ENCODE results near the gene SMC1A. TPM values are rescaled to one million over a fixed set of nuclear protein-coding genes. Genes with fewer than 3 reads are reported as not detected.

SMC1A gene
- total and polyA plus RNA-seq, 10 of the 15 experiments (the other 5 are each of a cell fraction or from before 2014, with no cell fraction given): 25.6 to 158 (median 78.0) TPM

DNA sequence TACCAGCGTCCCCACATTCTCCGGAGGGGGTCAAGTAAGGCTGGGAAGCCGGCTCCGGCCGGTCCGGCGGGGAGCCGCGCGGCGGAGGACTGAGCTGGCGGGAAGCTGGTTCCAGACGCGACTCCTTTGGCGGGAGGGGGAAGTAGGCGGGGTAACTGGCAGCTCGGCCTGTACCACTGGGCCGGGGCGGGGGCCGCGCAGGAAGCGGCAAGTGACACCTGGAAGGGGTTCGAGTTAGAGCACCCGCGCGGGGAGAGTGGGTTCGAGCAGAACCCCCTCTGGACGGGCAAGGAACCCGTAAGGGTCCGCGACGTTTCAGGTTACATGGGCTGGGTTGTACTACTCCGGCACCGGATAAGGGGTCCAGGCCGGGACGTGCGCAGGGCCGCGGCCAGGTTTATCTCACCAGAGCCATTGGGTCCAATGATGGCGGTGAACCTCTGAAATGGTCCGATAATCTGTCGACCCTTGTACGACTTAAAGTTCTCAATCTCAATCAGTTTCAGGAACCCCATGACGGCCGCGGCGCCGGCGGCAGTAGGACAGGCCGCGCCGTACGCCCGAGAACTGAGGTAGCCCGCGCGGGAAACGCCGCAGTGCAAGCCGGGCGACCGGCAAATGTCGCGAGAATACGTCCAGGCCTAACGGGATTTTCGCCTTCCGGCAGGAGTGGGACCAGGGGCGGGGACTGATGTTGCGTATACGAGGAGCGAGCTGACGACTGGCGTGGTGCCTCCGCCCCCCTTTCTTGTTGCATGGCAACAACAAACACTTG is at the start of gene SMC1A (continued):
- TF ChIP-seq, protein P1, sequence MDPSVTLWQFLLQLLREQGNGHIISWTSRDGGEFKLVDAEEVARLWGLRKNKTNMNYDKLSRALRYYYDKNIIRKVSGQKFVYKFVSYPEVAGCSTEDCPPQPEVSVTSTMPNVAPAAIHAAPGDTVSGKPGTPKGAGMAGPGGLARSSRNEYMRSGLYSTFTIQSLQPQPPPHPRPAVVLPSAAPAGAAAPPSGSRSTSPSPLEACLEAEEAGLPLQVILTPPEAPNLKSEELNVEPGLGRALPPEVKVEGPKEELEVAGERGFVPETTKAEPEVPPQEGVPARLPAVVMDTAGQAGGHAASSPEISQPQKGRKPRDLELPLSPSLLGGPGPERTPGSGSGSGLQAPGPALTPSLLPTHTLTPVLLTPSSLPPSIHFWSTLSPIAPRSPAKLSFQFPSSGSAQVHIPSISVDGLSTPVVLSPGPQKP (IDR thresholded peaks at IDR 0.05; ENCODE audit: low read depth, low read length): peak; percentile 55
- TF ChIP-seq TAF1 (IDR thresholded peaks at IDR 0.05; ENCODE audit: borderline replicate concordance, low read depth, low read length) (peak; percentile 93), NBN (IDR thresholded peaks at IDR 0.05) (peak; percentile 91; the same call in 1 of the 2 replicates)

DNA sequence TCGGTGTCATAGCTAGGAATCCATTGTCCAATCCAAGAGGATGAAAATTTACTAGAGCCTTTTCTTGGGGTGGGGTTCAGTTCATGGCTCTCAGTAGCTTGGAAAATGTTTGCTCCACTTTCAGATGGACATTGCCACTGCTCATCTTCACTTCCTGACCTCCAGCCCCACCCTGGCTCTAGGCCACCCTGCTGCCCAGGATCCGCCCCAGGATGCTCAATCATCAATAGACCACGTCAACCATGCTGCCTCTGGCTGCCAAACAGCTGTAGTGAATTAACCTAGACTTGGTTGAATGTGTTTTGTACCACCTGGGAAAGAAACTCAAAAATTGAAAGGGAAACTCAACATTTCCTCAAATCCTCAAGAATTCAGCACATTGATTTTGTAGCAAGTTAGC is 48.9 kb upstream of the SMC1A start:
- POLR2A ChIA-PET: interaction anchor here (0.6 kb wide), 2 partner anchors 14 to 462 kb away, joined by 4 to 6 read pairs; no protein-coding TSS in a partner anchor
- Histone ChIP-seq H3K36me3 (ENCODE audit: control insufficient read depth in 2 of 2, insufficient read depth in 2 of 2, low read length in 1 of 2) (no peaks in the 10 kb centered on the region), H3K9me3 (replicated peaks; ENCODE audit: control insufficient read depth, insufficient read depth, low read length) (no peaks in the 10 kb centered on the region), H3K27ac (ENCODE audit: control insufficient read depth, insufficient read depth) (no peak overlapping the region), H4K20me1 (ENCODE audit: control insufficient read depth, insufficient read depth) (no peaks in the 10 kb centered on the region), H3K4me1 (ENCODE audit: control insufficient read depth, insufficient read depth, low read length) (no peaks in the 10 kb centered on the region), H3K4me2 (ENCODE audit: control insufficient read depth, insufficient read depth) (no peak overlapping the region), H3K79me2 (ENCODE audit: control insufficient read depth, insufficient read depth, low read length) (no peaks in the 10 kb centered on the region), H3K9ac (ENCODE audit: control insufficient read depth, insufficient read depth, low read length) (no peak overlapping the region), H3K27me3 (replicated peaks in 1 of 2; ENCODE audit: control insufficient read depth in 2 of 2, insufficient read depth in 2 of 2, low read length in 1 of 2) (no peaks in the 10 kb centered on the region; a peak in 1 of 4 replicates), H3K4me3 (no peak overlapping the region), H2AFZ (ENCODE audit: control insufficient read depth, low read depth, low read length) (no peak overlapping the region)
- RAD21 ChIA-PET (ENCODE audit: unreplicated experiment): no interaction called here
- WGBS (ENCODE audit: insufficient coverage, insufficient replicate concordance, low lambda C conversion rate, missing lambda C conversion rate): 27% methylated on average over 3 of the region's 3 CpGs
- no peak for FAIRE-seq
- no peak for ATAC-seq
- no TSS peak for BruUV-seq (replicated peaks)
- CTCF ChIA-PET: interaction anchor here (0.7 to 1.3 kb wide), 3 partner anchors 11 to 158 kb away, joined by 3 to 5 read pairs (median 5); no protein-coding TSS in a partner anchor
- DNase-seq (ENCODE audit: low read depth, low spot score): no peak
- in situ Hi-C loops (cut with MboI): no loop called here
- SMC1A ChIA-PET (ENCODE audit: uncharacterized antibody, unreplicated experiment): no interaction called here
- intact Hi-C loops (cut with micrococcal nuclease; ENCODE audit: unreplicated experiment): no loop called here
- TF ChIP-seq, protein P2, sequence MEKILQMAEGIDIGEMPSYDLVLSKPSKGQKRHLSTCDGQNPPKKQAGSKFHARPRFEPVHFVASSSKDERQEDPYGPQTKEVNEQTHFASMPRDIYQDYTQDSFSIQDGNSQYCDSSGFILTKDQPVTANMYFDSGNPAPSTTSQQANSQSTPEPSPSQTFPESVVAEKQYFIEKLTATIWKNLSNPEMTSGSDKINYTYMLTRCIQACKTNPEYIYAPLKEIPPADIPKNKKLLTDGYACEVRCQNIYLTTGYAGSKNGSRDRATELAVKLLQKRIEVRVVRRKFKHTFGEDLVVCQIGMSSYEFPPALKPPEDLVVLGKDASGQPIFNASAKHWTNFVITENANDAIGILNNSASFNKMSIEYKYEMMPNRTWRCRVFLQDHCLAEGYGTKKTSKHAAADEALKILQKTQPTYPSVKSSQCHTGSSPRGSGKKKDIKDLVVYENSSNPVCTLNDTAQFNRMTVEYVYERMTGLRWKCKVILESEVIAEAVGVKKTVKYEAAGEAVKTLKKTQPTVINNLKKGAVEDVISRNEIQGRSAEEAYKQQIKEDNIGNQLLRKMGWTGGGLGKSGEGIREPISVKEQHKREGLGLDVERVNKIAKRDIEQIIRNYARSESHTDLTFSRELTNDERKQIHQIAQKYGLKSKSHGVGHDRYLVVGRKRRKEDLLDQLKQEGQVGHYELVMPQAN (conservative IDR thresholded peaks at IDR 0.05): no peak
- TF ChIP-seq RAD51 (IDR thresholded peaks at IDR 0.05) (no peak), POLR2AphosphoS5 (IDR thresholded peaks at IDR 0.05; ENCODE audit: low read length) (no peak), IRF4 (IDR thresholded peaks at IDR 0.05; ENCODE audit: low read depth, low read length) (no peak), EGR1 (IDR thresholded peaks at IDR 0.05; ENCODE audit: borderline replicate concordance in 1 of 2, low read depth in 2 of 2, low read length in 2 of 2) (no peak), SUPT20H (IDR thresholded peaks at IDR 0.05; ENCODE audit: borderline replicate concordance, control insufficient read depth, low read depth, low read length) (no peak), ATF7 (IDR thresholded peaks at IDR 0.05; ENCODE audit: low read depth) (no peak), DPF2 (IDR thresholded peaks at IDR 0.05) (no peak), SUZ12 (IDR thresholded peaks at IDR 0.05; ENCODE audit: unreplicated experiment) (no peak), NR2F1 (conservative IDR thresholded peaks at IDR 0.05) (no peak)
- TF ChIP-seq, protein P3, sequence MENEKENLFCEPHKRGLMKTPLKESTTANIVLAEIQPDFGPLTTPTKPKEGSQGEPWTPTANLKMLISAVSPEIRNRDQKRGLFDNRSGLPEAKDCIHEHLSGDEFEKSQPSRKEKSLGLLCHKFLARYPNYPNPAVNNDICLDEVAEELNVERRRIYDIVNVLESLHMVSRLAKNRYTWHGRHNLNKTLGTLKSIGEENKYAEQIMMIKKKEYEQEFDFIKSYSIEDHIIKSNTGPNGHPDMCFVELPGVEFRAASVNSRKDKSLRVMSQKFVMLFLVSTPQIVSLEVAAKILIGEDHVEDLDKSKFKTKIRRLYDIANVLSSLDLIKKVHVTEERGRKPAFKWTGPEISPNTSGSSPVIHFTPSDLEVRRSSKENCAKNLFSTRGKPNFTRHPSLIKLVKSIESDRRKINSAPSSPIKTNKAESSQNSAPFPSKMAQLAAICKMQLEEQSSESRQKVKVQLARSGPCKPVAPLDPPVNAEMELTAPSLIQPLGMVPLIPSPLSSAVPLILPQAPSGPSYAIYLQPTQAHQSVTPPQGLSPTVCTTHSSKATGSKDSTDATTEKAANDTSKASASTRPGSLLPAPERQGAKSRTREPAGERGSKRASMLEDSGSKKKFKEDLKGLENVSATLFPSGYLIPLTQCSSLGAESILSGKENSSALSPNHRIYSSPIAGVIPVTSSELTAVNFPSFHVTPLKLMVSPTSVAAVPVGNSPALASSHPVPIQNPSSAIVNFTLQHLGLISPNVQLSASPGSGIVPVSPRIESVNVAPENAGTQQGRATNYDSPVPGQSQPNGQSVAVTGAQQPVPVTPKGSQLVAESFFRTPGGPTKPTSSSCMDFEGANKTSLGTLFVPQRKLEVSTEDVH (IDR thresholded peaks at IDR 0.05; ENCODE audit: low read depth, partially characterized antibody): no peak
